Retinal pigment epithelial cell (primary cell): ENCODE results near the gene PEX10.
A peak's percentile ranks its signal among the peaks of the same experiment; 100 is the strongest.

Experiments
- DNase-seq: peaks from one replicate; pipeline ENCODE4 v3.0.0-alpha.2; 2010; ENCODE audit warnings: low read depth
- H3K4me3 ChIP-seq: 2 replicates; pipeline ENCODE4 v1.5.1; 2011; ENCODE audit warnings: mild to moderate bottlenecking, low read length, control low read depth, moderate library complexity
- TF ChIP-seq, protein P1 (sequence below): conservative IDR thresholded peaks from 2 replicates; pipeline ENCODE4 v1.5.1; 2011; ENCODE audit warnings: low read depth, low read length, control low read depth, inconsistent platforms

The PEX10 gene

DNA sequence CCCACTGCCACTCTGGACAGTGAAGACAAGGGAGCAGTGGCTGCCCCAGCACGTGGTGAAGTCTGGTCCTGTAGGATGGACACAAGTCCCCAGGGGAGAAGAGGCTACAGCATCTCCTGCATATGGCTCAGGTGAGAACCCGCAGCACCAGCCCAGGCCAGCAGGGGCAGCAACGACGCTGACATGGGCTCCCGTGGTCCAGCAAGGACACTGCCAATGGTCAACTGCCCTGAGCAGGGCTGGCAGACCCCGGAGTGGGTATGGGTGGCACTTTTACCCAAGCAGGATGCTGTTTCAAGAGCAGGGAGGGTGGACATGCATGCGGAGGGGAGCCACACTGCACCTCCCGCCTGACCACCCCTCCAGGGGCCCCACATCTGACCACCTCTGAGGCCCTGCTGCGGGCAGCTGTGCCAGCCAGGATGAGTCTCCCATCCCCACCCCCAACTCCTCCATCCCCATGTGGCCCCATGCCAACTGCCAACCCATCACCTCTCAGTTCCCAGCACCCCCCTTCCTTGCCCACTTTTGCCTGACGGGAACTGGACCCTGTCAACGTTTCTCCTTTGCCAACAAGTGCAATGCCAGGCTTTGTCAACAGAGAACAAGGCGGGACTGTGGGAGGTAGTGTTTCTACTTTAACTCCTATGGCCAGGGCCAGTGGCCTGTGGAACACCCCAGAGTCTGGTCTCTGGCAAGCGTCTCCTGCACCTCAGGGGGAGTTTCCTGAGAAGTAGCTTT lies 29.6 kb downstream of the PEX10 start:
- TF ChIP-seq, protein P1, sequence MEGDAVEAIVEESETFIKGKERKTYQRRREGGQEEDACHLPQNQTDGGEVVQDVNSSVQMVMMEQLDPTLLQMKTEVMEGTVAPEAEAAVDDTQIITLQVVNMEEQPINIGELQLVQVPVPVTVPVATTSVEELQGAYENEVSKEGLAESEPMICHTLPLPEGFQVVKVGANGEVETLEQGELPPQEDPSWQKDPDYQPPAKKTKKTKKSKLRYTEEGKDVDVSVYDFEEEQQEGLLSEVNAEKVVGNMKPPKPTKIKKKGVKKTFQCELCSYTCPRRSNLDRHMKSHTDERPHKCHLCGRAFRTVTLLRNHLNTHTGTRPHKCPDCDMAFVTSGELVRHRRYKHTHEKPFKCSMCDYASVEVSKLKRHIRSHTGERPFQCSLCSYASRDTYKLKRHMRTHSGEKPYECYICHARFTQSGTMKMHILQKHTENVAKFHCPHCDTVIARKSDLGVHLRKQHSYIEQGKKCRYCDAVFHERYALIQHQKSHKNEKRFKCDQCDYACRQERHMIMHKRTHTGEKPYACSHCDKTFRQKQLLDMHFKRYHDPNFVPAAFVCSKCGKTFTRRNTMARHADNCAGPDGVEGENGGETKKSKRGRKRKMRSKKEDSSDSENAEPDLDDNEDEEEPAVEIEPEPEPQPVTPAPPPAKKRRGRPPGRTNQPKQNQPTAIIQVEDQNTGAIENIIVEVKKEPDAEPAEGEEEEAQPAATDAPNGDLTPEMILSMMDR = peak; percentile 78
- DNase-seq = no peak
- H3K4me3 ChIP-seq = no peak overlapping the region

DNA sequence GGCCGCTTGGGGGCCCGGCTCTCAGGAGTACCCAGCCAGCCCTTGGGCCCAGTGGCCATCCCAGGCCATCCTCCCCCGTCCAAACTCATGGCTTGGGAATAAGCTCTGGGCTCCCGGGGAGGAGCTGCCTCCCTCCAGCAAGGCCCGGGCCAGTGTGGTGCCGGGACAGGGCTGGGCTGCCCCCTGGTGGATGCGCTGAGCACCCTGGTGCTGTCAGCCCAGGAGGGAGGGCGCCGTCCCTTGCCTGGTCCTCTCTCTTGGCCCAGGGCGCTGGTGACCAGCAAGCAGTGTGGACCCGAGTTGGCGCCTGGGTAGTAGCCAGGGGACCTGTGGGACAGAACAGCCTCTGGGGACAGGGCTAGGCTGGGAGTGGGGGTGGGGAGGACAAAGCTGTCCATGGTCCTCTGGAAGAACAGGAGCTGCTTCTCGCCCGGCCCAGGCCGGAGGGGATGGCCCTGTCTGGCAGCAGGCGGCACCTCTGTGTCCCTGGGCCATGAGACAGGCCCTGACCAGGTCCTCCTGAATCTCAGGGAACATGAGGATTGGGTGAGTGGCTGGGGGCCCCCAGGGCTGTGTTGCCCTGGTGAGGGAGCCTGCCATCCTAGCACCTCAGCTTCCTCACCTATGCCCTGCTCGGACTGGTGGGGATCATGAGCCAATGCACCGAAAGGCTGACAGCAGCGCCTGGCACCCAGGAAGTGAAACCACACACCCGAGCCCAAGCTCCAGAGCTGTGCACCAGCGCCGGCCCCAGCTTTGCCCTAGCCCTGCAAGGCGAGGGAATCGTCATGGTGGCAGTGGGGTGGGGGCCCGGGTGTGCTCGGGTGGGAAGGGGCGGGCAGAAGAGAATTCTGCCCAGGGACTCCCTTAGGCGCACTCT lies 30.4 kb downstream of the PEX10 start:
- no peak overlapping the region for H3K4me3 ChIP-seq
- DNase-seq = no peak
- TF ChIP-seq, protein P1 = peak; percentile 89

DNA sequence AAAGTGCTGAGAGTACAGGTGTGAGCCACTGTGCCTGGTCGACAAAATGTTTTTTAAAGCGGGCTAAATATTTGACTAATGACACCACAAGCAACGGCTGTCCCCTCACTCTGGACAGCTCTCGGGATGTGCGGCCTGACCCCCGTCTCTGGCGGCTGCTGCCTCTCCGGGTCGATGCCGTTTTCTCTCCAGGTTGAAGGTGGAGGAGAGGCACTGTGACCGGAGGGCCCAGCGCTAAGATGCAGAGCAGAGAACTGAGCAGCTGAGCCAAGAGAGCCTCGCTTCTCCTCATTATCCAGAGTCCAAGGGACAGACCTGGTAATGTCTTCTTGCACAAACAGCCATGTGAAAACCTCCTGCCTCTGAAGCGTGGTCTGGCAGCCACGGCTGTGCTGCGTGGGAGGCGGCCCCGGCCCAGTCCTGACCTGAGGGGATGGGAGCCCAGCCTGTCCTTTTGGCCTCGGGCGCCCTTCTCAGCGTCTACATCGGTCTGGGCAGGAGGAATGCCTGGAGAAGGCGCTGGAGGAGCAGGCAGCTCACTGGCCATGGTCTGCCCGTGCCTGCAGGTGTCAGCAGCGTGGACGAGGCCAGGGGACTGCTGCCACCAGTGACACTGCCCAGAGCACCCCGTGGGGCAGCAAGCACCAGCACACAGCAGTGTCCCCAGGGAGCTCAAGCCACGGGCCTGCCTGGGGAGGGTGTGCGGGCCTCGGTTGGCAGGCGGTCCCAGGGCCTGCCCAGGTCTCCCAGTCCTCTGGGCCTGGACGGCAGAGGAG lies 31.4 kb downstream of the PEX10 start:
- no peak overlapping the region for H3K4me3 ChIP-seq
- TF ChIP-seq, protein P1 = no peak
- no peak for DNase-seq

DNA sequence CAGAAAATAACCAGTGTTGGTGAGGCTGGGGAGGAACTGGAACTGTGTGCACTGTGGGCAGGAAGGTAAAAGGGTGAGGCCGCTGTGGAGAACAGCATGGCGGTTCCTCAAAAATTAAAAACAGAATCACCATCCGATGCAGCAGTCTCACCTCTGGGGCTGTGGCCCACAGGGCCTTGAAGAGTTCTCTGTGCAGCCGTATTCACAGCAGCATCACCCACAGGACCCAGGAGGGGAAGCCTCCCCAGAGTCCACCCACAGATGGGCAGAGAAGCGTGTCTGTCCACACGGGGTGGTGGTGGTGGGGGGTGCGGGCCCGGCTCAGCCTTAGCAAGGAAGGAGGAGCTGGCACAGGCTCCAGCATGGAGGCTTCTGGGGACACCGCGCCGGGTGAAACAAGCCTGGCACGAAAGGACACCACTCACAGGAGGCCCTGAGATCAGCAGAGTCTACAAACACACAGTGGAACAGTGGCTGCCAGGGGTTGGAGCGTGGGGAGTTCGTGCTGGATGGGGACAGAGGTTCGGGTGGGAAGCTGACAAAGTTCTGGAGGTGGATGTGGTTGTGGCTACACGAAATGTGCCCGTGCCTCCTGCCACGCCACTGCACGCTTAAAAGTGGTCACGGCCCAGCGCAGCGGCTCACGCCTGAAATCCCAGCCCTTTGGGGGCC lies 32.5 kb downstream of the PEX10 start:
- TF ChIP-seq, protein P1 = no peak
- DNase-seq = no peak
- H3K4me3 ChIP-seq = no peak overlapping the region

DNA sequence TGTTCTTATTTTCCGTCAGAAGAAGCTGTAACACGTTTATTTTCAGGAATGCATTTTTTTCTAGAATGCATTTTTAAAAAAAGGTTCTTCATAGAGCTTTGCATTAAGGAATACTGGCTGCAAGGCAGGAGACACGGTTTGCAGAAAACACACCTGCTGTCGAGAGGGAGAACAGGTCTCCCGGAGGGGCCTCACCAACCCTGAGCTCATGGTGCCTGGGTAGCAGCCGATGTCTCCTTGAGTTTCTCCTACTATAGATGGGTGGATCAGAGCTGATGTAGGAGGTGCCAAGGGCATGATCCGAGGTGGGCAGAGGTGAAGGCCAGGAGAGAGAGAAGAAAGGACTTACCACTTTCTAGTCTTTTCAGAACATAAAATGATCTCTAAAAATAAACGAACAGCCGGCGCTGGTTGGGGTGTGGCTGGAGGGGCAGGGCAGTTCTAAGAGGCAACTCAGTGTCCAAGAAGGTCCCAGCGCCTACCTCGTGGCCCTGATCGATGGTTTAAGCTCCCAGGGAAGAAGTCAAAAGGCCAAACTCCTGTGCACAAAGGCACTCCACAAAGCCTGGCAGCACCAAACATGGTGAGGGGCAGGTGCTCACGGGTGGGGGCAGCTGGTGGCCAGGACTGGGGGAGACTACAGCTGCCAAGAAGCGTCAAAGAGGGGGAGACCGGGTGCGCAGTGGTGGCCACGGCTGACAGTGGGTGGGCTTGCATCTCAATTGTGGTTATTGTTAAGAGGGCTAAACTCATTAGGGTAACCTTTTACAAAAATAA lies 33.2 kb downstream of the PEX10 start:
- TF ChIP-seq, protein P1 = no peak
- no peak for DNase-seq

DNA sequence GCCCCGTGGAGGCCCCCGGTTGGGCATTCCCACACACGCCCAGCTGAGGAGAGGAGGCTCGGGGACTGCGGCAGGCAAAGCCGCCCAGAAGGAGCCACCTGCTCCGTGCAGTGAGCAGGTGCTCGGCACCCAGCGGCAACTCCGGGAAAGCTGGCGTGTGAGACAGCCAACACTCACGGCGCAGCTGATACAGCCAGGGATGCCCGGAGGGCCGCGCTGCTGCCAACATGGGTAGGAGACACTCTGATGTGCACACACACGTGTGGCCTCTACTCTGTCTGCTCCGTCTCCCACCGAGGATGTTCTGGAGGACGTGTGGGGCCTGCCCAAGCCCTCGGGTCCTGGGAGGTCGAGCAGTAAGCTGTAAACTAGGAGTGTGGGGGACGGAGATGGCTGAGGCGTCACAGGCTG lies 33.9 kb downstream of the PEX10 start:
- TF ChIP-seq, protein P1 = no peak
- H3K4me3 ChIP-seq = no peak overlapping the region
- DNase-seq = no peak

More for the DNA sequence above, 33.2 kb downstream of the PEX10 start:
- H3K4me3 ChIP-seq = no peak overlapping the region
